ENCODE measurements around the gene ALDH4A1. TPM values are rescaled to one million over a fixed set of nuclear protein-coding genes. Genes with fewer than 3 reads are reported as not detected.

The ALDH4A1 gene
- total RNA-seq, 1 donor from 2014 or later = 13.8 TPM

GRCh38 chr1:18866314-18866713 is 36.0 kb downstream of the ALDH4A1 start:
- Histone ChIP-seq H3K9ac (ENCODE audit: low read length) (no peak overlapping the region), H3K4me1 (ENCODE audit: insufficient read depth, low read length) (no peaks in the 10 kb centered on the region), H3K4me3 (ENCODE audit: insufficient read depth, low read depth, low read length) (no peak overlapping the region), H3K9me3 (ENCODE audit: insufficient read depth, low read depth, low read length) (no peaks in the 10 kb centered on the region), H3K4me2 (ENCODE audit: low read length) (no peak overlapping the region), H3K27ac (ENCODE audit: low read depth, low read length) (no peak overlapping the region), H3K79me2 (ENCODE audit: insufficient read depth, low read length) (no peaks in the 10 kb centered on the region), H3K27me3 (ENCODE audit: insufficient read depth, low read length) (peaks cover 6% of the 10 kb centered on the region), H4K20me1 (ENCODE audit: insufficient read depth, low read length) (no peaks in the 10 kb centered on the region), H2AFZ (ENCODE audit: low read depth, low read length) (no peak overlapping the region), H3K36me3 (ENCODE audit: insufficient read depth, low read length) (no peaks in the 10 kb centered on the region)
- no peak for TF ChIP-seq EZH2 (IDR thresholded peaks at IDR 0.05; ENCODE audit: insufficient read depth, low read length)
- TF ChIP-seq CTCF (IDR thresholded peaks at IDR 0.05; ENCODE audit: insufficient read depth, low read depth, low read length) = no peak
- no peaks in the 10 kb centered on the region for H3K9me3 Mint-ChIP-seq (ENCODE audit: unreplicated experiment)
- H3K27ac Mint-ChIP-seq (ENCODE audit: unreplicated experiment) = no peak overlapping the region
- DNase-seq (ENCODE audit: low read depth) (no peak), FAIRE-seq (no peak)
- H3K4me1 Mint-ChIP-seq (ENCODE audit: low read depth, unreplicated experiment) = no peaks in the 10 kb centered on the region
- H3K4me3 Mint-ChIP-seq (ENCODE audit: unreplicated experiment) = no peak overlapping the region
- H3K27me3 Mint-ChIP-seq (ENCODE audit: low read depth, unreplicated experiment) = peaks cover 51% of the 10 kb centered on the region
- peaks cover 2% of the 10 kb centered on the region for H3K36me3 Mint-ChIP-seq (ENCODE audit: low read depth, unreplicated experiment)

- Histone ChIP-seq H3K36me3 (ENCODE audit: insufficient read depth, low read length) (no peaks in the 10 kb centered on the region), H2AFZ (ENCODE audit: low read depth, low read length) (no peak overlapping the region), H3K9me3 (ENCODE audit: insufficient read depth, low read depth, low read length) (no peaks in the 10 kb centered on the region), H4K20me1 (ENCODE audit: insufficient read depth, low read length) (no peaks in the 10 kb centered on the region), H3K4me2 (ENCODE audit: low read length) (no peak overlapping the region), H3K27ac (ENCODE audit: low read depth, low read length) (no peak overlapping the region), H3K9ac (ENCODE audit: low read length) (no peak overlapping the region), H3K27me3 (ENCODE audit: insufficient read depth, low read length) (peaks cover 6% of the 10 kb centered on the region), H3K79me2 (ENCODE audit: insufficient read depth, low read length) (no peaks in the 10 kb centered on the region), H3K4me3 (ENCODE audit: insufficient read depth, low read depth, low read length) (no peak overlapping the region), H3K4me1 (ENCODE audit: insufficient read depth, low read length) (no peaks in the 10 kb centered on the region)
- Mint-ChIP-seq H3K27ac (ENCODE audit: unreplicated experiment) (no peak overlapping the region), H3K4me1 (ENCODE audit: low read depth, unreplicated experiment) (no peaks in the 10 kb centered on the region), H3K9me3 (ENCODE audit: unreplicated experiment) (no peaks in the 10 kb centered on the region), H3K4me3 (ENCODE audit: unreplicated experiment) (no peak overlapping the region), H3K36me3 (ENCODE audit: low read depth, unreplicated experiment) (no peaks in the 10 kb centered on the region), H3K27me3 (ENCODE audit: low read depth, unreplicated experiment) (peaks cover 55% of the 10 kb centered on the region)
- FAIRE-seq = no peak
- TF ChIP-seq CTCF (IDR thresholded peaks at IDR 0.05; ENCODE audit: insufficient read depth, low read depth, low read length) (no peak), EZH2 (IDR thresholded peaks at IDR 0.05; ENCODE audit: insufficient read depth, low read length) (no peak)
- DNase-seq (ENCODE audit: low read depth) = no peak
Measured at GRCh38 chr1:18865176-18865575, 37.2 kb downstream of the ALDH4A1 start.

- Mint-ChIP-seq H3K27ac (ENCODE audit: unreplicated experiment) (no peak overlapping the region), H3K27me3 (ENCODE audit: low read depth, unreplicated experiment) (peaks cover 48% of the 10 kb centered on the region), H3K36me3 (ENCODE audit: low read depth, unreplicated experiment) (no peaks in the 10 kb centered on the region), H3K4me3 (ENCODE audit: unreplicated experiment) (no peak overlapping the region), H3K9me3 (ENCODE audit: unreplicated experiment) (no peaks in the 10 kb centered on the region), H3K4me1 (ENCODE audit: low read depth, unreplicated experiment) (no peaks in the 10 kb centered on the region)
- Histone ChIP-seq H4K20me1 (ENCODE audit: insufficient read depth, low read length) (no peaks in the 10 kb centered on the region), H3K9ac (ENCODE audit: low read length) (no peak overlapping the region), H3K27me3 (ENCODE audit: insufficient read depth, low read length) (peaks cover under 1% of the 10 kb centered on the region), H3K36me3 (ENCODE audit: insufficient read depth, low read length) (no peaks in the 10 kb centered on the region), H3K4me2 (ENCODE audit: low read length) (no peak overlapping the region), H2AFZ (ENCODE audit: low read depth, low read length) (no peak overlapping the region), H3K4me3 (ENCODE audit: insufficient read depth, low read depth, low read length) (no peak overlapping the region), H3K4me1 (ENCODE audit: insufficient read depth, low read length) (no peaks in the 10 kb centered on the region), H3K27ac (ENCODE audit: low read depth, low read length) (no peak overlapping the region), H3K79me2 (ENCODE audit: insufficient read depth, low read length) (no peaks in the 10 kb centered on the region), H3K9me3 (ENCODE audit: insufficient read depth, low read depth, low read length) (peaks cover 3% of the 10 kb centered on the region)
- no peak for TF ChIP-seq CTCF (IDR thresholded peaks at IDR 0.05; ENCODE audit: insufficient read depth, low read depth, low read length)
- TF ChIP-seq EZH2 (IDR thresholded peaks at IDR 0.05; ENCODE audit: insufficient read depth, low read length) = no peak
- DNase-seq (ENCODE audit: low read depth) (no peak), FAIRE-seq (no peak)
Measured at GRCh38 chr1:18861590-18861989, 40.8 kb downstream of the ALDH4A1 start.

All from astrocyte (in vitro differentiated cells and primary cell).